NCI-H2107 treated with DMSO at 0.1 percent for 48 hours (cell line): ENCODE measurements around the gene SMAP1.

Source experiments
- DNase-seq: peaks from one replicate; lab custom pipeline; 2025; ENCODE audit not compliant: unreplicated experiment; lab: John Stamatoyannopoulos, UW

SMAP1 gene

GRCh38 chr6:70839286-70840266 is 171.9 kb downstream of the SMAP1 start:
- DNase-seq, result no peak

- DNase-seq, result no peak
These were observed 173.4 kb downstream of the SMAP1 start for GRCh38 chr6:70841112-70841511.

- DNase-seq, result no peak
These were observed 174.9 kb downstream of the SMAP1 start for GRCh38 chr6:70842541-70842940.

GRCh38 chr6:70843328-70843918 is 175.7 kb downstream of the SMAP1 start:
- no peak for DNase-seq

GRCh38 chr6:70844301-70844700 is 176.6 kb downstream of the SMAP1 start:
- no peak for DNase-seq

- peak; percentile 36 for DNase-seq
These were observed 178.6 kb downstream of the SMAP1 start for GRCh38 chr6:70846207-70846835.

GRCh38 chr6:70847106-70848084 is 179.7 kb downstream of the SMAP1 start:
- no peak for DNase-seq

- DNase-seq, result no peak
These were observed 181.8 kb downstream of the SMAP1 start for GRCh38 chr6:70849348-70850069.

- no peak for DNase-seq
These were observed 185.1 kb downstream of the SMAP1 start for GRCh38 chr6:70852667-70853246.

- no peak for DNase-seq
These were observed 189.8 kb downstream of the SMAP1 start for GRCh38 chr6:70857387-70858077.

- DNase-seq, result no peak
These were observed 192.4 kb downstream of the SMAP1 start for GRCh38 chr6:70860045-70860444.

GRCh38 chr6:70860920-70861319 is 193.2 kb downstream of the SMAP1 start:
- DNase-seq, result no peak

- no peak for DNase-seq
These were observed 195.7 kb downstream of the SMAP1 start for GRCh38 chr6:70863343-70863742.

GRCh38 chr6:70864401-70864800 is 196.7 kb downstream of the SMAP1 start:
- DNase-seq, result no peak

- no peak for DNase-seq
These were observed 204.8 kb downstream of the SMAP1 start for GRCh38 chr6:70872469-70872868.

- DNase-seq, result no peak
These were observed 206.7 kb downstream of the SMAP1 start for GRCh38 chr6:70874181-70874913.

GRCh38 chr6:70879496-70879895 is 211.8 kb downstream of the SMAP1 start:
- DNase-seq, result no peak
